Epithelial cell of esophagus (primary cell): ENCODE measurements around the gene TMEM131L.

Experiments used
- DNase-seq: peaks from one replicate; pipeline ENCODE4 v3.0.0; 2010; ENCODE audit warnings: low read depth
- H3K4me3 ChIP-seq: 2 replicates; pipeline ENCODE4 v1.5.1; 2011; ENCODE audit warnings: mild to moderate bottlenecking, low read length, control low read depth
- TF ChIP-seq, protein P1 (sequence below): IDR thresholded peaks from 2 replicates; pipeline ENCODE4 v1.5.1; 2011; ENCODE audit warnings: low read depth, mild to moderate bottlenecking, low read length, control low read depth, inconsistent platforms; ENCODE audit not compliant: insufficient read depth; ENCODE audit errors: missing control alignments

TMEM131L gene

DNA sequence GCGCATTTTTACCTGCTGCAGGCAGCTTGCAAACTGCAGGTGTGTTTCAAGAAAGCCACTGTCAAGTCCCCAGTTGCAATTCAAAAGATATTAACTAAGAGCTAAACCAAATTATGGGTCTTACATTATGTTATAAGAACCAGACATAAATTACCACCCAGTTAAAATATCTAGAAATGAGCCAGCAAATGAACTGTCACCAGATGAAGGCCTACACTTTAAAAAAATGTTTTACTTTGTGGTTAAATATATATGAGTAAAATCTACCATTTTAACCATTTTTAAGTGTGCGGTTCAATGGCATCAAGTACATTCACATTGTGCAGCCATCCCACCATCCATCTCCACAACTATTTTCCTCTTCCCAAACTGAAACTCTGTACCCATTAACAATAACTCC lies 32.0 kb upstream of the TMEM131L start:
- TF ChIP-seq, protein P1, sequence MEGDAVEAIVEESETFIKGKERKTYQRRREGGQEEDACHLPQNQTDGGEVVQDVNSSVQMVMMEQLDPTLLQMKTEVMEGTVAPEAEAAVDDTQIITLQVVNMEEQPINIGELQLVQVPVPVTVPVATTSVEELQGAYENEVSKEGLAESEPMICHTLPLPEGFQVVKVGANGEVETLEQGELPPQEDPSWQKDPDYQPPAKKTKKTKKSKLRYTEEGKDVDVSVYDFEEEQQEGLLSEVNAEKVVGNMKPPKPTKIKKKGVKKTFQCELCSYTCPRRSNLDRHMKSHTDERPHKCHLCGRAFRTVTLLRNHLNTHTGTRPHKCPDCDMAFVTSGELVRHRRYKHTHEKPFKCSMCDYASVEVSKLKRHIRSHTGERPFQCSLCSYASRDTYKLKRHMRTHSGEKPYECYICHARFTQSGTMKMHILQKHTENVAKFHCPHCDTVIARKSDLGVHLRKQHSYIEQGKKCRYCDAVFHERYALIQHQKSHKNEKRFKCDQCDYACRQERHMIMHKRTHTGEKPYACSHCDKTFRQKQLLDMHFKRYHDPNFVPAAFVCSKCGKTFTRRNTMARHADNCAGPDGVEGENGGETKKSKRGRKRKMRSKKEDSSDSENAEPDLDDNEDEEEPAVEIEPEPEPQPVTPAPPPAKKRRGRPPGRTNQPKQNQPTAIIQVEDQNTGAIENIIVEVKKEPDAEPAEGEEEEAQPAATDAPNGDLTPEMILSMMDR = no peak
- DNase-seq = no peak
- no peak overlapping the region for H3K4me3 ChIP-seq

DNA sequence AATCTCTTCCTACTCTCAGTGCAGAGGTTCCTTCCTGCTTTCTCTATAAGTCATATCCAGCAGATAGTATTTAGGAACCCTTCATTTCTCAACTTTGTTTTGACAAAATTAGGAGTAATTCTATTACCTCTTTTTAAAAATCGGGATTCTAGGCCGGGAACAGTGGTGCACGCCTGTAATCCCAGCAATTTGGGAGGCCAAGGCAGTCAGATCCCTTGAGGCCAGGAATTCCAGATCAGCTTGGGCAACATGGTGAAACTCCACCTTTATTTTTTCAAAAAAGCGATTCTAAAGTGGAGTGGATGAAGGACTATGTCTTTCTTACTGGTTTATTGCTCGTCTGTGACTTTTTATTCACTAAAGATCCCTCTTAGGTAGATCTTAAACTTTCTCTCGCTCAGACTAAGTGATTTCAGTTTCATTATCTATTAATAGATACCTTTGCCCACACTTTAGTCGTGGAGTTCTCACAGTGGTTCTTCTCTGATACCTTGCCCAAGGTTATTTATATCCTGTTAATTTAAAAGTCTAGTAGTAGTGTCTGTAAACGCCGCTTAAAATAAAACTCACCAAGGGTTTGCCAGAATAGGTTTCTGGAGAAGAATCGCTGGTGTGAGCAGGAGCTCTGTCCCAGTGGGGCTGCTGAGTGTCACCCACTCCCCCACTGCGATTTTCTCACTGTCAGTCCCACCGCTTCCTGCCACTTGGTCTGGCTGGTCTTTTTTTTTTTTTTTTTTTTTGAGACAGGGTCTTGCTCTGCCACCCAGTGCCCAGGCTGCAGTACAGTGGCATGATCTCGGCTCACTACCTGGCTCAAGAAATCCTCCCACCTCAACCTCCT lies 27.0 kb upstream of the TMEM131L start:
- TF ChIP-seq, protein P1 = no peak
- H3K4me3 ChIP-seq = no peak overlapping the region

DNA sequence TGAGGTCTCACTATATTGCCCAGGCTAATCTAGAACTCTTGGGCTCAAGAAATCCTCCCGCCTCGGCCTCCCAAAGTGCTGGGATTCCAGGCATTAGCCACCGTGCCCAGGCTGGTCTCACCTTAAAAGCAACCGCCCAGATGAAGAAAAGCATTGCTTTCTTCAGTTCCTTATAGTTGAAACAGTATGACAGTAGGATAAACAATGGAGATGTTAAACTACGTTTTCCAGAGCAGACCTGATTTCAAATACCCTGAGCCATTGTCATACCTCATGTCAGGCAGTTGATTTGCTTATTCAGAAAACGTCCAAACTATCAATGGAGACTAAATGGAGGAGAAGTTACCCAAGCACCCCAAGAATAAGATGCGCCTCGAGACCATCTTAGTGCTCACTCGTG lies 26.3 kb upstream of the TMEM131L start:
- no peak for DNase-seq
- H3K4me3 ChIP-seq = no peak overlapping the region
- TF ChIP-seq, protein P1 = no peak

More for the DNA sequence above, 27.0 kb upstream of the TMEM131L start:
- no peak for DNase-seq

DNA sequence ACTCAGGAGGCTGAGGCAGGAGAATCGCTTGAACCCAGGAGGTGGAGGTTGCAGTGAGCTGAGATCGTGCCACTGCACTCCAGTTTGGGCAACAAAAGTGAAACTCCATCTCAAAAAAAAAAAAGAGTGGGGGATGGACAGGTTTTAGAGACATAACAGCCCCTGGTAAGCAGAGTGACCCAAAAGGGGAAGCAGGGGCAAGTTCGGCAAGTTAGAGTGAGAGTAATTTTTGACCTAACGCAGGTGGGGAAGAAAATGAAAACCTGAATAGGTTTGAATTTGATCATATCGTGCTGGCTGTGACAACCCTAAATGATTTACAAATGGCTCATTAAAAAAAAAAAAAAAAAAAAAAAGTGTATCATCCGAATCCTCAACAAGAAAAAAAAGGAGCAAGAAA lies 25.7 kb upstream of the TMEM131L start:
- TF ChIP-seq, protein P1 = no peak
- no peak for DNase-seq
- H3K4me3 ChIP-seq = no peak overlapping the region

DNA sequence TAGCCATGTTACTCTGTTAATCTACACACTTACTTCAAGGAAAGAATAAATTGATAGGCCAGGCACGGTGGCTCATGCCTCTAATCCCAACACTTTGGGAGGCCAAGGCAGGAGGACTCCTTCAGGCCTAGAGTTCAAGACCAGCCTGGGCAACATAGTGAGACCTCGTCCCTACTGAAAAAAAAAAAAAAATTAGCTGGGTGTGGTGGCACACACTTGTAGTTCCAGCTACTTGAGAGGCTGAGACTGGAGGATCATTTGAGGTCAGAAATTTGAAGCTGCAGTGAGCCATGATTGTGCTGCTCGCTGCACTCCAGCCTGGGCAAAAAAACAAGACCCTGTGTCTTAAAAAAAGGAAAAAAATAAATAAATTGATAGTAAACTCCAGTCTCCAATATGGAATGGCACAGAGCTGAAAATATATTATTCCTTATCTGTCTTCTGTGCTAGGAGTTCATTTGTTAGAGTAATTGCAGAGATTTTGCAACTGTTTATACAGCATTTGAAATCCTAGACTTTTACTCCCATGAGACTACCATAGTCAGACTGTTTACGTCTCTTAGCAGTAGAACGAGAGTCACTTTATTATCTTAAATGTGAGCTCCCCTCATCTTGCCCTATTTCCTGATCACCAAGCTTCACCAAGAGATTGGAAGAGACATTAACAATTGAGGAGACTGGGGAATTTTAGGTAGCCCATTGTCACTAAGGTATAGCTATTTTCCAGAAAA lies 18.8 kb upstream of the TMEM131L start:
- TF ChIP-seq, protein P1 = no peak
- H3K4me3 ChIP-seq = no peak overlapping the region
- no peak for DNase-seq

DNA sequence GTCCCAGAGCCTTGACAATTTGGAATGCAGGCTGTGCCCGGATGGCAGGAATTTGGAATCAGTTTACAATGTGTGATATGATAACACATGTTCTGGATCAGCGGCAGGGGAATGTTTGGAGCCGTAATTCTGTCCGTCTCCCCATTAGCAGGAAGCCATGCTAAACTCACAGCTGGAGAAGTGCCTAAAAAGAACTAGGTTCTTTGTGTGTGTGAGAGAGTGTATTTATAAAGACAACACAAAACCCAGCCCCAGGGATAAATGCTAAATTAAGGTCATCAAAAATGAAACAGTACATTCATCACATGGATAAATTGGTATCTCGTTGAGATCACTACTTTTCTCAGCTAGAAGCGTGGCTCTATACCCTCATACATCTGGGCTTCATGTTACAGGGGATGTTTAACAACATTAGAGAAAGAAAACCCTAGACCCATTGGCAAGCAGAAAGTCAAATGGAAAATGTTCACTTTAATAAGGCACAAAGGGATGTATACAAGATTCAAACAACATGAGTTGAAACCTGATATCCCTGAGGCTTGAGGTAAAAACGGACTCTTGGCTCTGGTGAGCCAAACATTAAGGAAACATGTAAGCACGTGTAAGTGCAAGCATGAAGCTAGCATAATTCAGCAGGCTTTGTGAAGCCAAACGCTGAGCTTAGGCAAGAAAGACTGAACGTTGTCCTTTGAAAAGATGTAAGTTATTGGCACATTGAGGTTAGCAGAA lies 18.0 kb upstream of the TMEM131L start:
- TF ChIP-seq, protein P1 = no peak
- H3K4me3 ChIP-seq = no peak overlapping the region

More for the DNA sequence above, 18.0 kb upstream of the TMEM131L start:
- DNase-seq = peak; percentile 67
